HG02759 (cell line): Measurements from ENCODE around the gene KATNB1.
"Not testable (repeated sequence)": the region's sequence is repeated elsewhere in the genome, so short reads cannot be mapped to it uniquely, and the experiment has no call there.

Source experiments
- ATAC-seq: cut with Tn5 transposase; IDR thresholded peaks from one replicate; pipeline ENCODE4 v1.9.1; 2021; ENCODE audit warnings: mild to moderate bottlenecking, moderate library complexity; ENCODE audit not compliant: unreplicated experiment

Gene KATNB1

DNA sequence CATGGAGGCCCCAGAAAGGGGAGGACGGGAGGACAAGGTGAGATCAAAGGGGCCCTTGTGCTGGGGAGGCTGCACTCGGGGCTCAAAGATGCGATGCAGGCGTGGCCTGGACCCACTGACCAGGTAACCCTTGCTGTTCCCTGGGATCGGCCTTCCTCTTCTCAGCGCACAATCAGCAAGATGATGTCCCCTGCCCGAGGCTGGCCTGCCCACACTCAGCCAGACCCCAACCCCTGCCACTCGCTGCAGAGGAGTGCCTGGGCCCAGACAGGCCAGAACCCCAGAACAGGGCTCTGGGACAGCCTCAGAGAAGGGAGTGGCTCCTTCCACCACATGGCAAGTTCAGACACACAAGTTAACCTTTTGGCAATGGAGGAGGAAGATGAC lies 51.9 kb downstream of the KATNB1 start:
- ATAC-seq = no peak

DNA sequence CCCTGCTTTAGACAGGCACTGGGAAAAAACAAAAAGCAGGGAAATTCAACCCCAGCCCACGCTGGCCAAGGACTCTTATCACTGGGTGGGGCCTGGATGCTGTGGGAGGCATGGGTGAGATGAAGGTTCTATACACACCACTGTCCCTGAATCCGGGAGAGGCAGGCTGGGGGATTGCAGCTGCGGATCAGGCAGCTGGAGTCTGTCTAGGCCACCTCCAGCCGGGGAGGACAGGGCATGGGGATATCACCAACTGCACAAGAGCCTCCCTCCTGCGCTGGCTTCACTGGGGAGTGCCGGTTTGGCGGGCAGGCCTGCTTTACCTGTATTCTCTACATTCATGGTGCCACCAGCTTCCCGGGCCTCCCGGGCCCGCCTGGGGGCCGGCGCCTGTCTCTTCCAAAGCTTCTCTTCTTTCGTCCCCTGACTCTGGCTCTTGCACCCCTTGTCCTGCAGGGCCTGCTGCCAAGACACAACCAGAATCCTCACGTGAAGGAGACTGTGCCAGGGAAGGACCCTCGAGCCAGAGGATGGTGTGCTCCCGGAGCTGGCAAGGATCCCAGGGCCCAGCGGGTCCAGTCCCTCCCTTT lies 52.8 kb downstream of the KATNB1 start:
- ATAC-seq = no peak

GRCh38 chr16:57788951-57789350 lies 53.4 kb downstream of the KATNB1 start:
- no peak for ATAC-seq

DNA sequence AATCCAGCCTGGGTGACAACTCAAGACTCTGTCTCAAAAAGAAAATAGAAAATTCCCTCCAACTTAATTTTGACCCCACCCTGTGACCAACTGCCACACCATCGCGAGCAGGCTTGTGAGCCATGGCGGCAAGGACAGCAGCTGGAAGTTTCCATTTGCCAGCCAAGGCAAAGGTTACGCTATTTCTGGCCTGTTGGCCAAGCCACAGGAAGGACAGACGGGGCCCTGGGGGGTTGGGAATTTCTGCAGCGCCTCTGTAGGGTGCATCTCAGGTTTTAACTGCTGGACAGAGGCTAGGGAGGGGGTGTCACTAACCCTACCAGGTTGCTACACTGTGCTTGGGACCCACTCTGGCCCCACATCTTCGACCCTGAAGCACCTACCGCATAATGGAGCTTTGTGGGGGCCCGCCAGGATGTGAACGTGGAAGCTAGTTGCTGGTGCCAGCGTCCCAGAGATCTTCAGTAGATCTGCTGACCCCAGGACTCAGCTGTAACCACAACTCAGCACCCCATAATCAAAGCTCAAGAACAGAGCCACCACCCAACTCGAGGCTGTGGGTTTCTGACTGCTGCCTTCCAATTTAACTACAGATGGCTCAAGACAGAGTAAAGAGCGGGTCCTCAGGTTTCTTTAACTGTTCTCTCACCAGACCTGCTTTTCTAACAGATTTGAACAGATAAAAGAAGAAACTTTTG lies 55.8 kb downstream of the KATNB1 start:
- no peak for ATAC-seq

- ATAC-seq = no peak
These were observed 56.4 kb downstream of the KATNB1 start for GRCh38 chr16:57791893-57792461.

- ATAC-seq = no peak
These were observed 59.4 kb downstream of the KATNB1 start for GRCh38 chr16:57794849-57795430.

- peak; percentile 67 for ATAC-seq
These were observed 59.9 kb downstream of the KATNB1 start for GRCh38 chr16:57795431-57795878.

GRCh38 chr16:57796014-57796413 lies 60.4 kb downstream of the KATNB1 start:
- ATAC-seq = not testable (repeated sequence)

DNA sequence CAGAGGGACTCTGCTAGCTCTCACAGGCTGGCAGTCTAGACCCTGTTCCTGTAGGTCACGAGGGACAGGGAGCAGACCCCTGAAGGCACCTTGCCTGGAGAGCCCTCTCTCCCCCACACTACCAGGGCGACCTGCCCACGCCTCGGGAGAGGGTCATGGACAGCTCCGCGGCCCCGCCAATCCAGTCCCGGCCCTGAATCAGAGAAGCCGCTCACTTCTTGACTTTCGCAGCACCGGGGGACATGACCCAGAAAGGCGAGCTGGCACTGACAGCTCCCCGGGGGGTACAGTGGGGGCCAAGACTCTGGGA lies 61.6 kb downstream of the KATNB1 start:
- no peak for ATAC-seq

- ATAC-seq = no peak
These were observed 62.1 kb downstream of the KATNB1 start for GRCh38 chr16:57797526-57798266.

- ATAC-seq = no peak
These were observed 62.8 kb downstream of the KATNB1 start for GRCh38 chr16:57798267-57798810.

DNA sequence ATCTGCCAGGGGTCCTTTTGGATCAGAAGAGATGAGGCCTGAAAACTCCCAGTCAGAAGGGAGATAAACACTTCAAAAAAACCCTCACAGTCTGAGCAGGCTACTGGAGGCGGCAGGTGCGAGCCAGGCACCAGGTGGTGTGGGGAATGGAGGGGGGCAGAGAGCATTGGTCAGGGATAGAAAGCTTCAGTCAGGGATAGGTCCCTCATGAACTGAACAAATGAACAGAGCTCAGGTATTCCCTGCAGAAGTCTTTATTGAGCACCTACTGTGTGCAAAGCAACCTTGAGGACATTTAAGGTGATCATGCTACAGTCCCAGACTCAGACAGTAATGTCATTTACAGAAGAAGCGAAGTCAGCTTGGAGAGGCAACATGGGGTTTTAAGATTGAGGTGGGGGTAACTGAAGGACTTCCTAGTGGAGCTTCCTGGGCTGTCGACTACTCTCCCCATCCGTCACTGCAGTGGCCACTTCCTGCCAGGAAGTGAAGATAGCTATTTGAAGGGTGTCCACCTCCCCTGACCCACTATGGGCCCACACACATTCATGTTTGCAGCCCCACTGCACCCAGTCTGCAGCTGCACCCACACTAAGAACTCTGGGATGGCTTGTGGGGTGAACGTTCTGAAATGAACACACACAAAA lies 63.5 kb downstream of the KATNB1 start:
- no peak for ATAC-seq

GRCh38 chr16:57799600-57800199 lies 64.1 kb downstream of the KATNB1 start:
- no peak for ATAC-seq

GRCh38 chr16:57800200-57801097 lies 64.9 kb downstream of the KATNB1 start:
- ATAC-seq = no peak

GRCh38 chr16:57801098-57801808 lies 65.7 kb downstream of the KATNB1 start:
- no peak for ATAC-seq

- no peak for ATAC-seq
These were observed 66.3 kb downstream of the KATNB1 start for GRCh38 chr16:57801809-57802340.

- ATAC-seq = no peak
These were observed 67.0 kb downstream of the KATNB1 start, which contains the start of gene KIFC3 for GRCh38 chr16:57802341-57803133. Gene KIFC3, minus strand, starts transcription at chr16:57802491. Its CDS starts 4,248 bp downstream, at chr16:57798243.
